Measurements from ENCODE around the gene PDCD7.
"Not testable (repeated sequence)": the region's sequence is repeated elsewhere in the genome, so short reads cannot be mapped to it uniquely, and the experiment has no call there.

The PDCD7 gene

DNA sequence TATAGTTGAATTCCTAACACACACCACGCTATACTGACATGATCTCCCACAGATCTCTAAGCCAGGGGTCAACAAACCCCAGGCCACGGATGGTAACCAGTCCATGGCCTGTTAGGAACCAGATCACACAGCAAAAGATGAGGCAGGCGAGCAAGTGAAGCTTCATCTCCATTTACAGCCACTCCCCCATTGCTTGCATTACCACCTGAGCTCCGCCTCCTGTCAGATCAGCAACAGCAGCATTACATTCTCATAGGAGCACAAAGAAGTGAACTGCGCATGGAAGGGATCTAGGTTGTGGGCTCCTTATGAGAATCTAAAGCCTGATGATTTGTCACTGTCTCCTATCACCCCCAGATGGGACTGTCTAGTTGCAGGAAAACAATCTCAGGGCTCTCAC is 2.7 kb downstream of the PDCD7 start:
- DNase-seq (ENCODE audit: low read depth in 2 of 2), result no peak

DNA sequence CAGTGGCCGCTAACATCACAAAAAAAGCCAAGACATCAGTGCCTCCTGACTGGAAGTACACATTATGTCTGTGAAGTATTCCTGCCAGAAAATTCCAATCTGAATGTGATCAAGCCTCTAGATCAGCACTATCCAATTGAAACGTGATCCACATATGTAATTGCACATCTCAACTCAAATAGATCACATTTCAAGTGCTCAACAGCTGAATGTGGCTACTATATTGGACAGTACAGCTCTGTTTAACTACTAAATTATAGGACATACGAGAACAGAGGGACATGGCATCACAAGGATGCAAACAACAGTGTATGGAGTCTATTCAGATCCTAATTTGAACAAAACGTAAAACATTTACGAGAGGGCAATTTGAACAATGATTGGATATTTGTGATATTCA is 18.1 kb downstream of the PDCD7 start:
- DNase-seq (ENCODE audit: low read depth in 2 of 2), result no peak

GRCh38 chr15:65115086-65115485 is 18.5 kb downstream of the PDCD7 start, which contains the start of gene UBAP1L:
UBAP1L (minus strand) TSS chr15:65115200; CDS start chr15:65106215, 8,985 bp downstream.
- DNase-seq (ENCODE audit: low read depth in 2 of 2), result no peak

GRCh38 chr15:65110676-65111292 is 22.8 kb downstream of the PDCD7 start:
- no peak for DNase-seq (ENCODE audit: low read depth in 2 of 2)

GRCh38 chr15:65106011-65106590 is 27.5 kb downstream of the PDCD7 start:
- DNase-seq (ENCODE audit: low read depth in 2 of 2), result no peak

- DNase-seq (ENCODE audit: low read depth in 2 of 2), result no peak
These were observed 28.6 kb downstream of the PDCD7 start for GRCh38 chr15:65105038-65105437.

DNA sequence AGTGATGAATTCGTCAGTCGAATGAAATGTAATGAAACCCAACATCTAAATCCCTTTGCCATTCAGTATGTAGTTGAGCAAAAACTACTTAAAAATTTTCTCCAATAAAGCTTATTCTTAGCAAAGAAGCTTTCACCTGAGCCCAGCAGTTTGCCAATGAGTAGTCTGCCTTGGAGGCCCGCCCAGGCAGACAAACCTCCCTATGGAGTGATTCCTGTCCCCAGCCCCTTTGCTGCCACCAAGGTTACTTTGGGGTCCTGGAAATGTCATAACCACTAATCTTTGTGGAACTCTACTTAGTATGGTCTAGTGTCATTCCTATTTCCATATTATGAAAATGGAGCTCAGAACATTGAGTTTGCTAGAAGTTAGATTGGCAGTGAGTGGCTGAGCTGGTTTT is 30.7 kb downstream of the PDCD7 start:
- no peak for DNase-seq (ENCODE audit: low read depth in 2 of 2)

DNA sequence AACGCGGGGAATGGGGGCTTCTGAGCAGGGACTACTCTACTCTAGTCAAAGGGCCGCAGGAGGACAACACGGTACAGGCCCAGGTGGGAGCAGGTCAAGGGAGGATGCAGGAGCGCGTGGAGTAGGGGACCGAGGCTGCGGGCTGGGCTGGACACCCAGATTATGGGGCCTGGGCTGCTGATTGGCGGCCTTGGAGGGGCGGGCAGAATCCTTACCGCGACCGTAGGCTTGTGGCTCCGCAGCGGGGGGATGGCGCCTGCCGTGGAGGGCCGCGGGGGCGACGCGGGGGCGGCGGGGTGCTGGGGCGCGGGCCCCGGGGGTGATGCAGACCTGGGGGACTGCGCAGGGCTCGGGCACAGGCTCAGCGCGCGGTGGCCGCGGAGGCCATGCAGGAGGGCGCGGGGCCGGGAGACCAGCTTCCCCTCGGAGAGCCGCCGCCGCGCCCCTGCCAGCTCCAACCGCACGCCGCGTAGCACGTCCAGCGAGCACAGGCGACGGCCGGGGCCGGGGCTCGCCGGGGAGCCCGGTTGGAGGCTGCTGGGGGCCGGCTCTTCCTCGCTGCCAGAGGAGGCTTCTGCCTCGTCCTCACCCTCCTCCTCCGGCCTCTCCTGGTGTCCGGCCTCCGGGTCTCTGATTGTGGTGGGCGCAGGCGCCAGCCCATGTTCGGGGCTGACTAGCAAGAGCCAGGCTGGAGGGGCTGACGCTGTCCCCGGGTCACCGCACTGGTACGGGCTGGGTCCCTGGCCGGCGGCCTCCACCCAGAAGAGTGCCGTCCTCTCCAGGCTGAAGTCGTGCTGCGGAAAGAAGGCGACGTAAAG is 31.5 kb downstream of the PDCD7 start:
- DNase-seq (ENCODE audit: low read depth in 2 of 2), result no peak

DNA sequence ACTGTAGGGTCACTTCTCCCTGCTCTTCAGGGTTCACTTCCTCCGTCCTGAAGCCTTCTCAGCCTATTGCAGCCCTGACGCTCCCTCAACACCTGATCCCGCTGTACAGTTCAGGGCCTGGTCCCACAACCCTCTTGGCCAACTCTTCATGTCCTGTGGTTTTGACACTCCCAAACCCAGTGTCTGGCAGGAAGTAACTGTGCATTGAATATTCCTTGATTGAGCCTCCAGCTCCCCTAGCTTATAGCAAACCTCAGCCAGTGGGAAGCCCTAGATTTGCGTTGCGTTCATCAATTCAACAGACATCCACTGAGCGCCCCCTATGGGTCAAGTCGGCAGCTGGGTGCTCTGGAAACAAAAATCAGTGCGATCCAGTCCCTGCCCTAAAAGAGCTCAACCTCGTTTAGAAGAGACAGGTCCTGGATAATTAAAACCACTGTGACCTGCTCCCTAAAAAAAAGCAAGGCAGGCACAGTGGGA is 32.2 kb downstream of the PDCD7 start:
- DNase-seq (ENCODE audit: low read depth in 2 of 2), result no peak

GRCh38 chr15:65100442-65100841 is 33.2 kb downstream of the PDCD7 start:
- DNase-seq (ENCODE audit: low read depth in 2 of 2), result no peak

GRCh38 chr15:65099801-65100200 is 33.8 kb downstream of the PDCD7 start:
- DNase-seq (ENCODE audit: low read depth in 2 of 2), result not testable (repeated sequence)

DNA sequence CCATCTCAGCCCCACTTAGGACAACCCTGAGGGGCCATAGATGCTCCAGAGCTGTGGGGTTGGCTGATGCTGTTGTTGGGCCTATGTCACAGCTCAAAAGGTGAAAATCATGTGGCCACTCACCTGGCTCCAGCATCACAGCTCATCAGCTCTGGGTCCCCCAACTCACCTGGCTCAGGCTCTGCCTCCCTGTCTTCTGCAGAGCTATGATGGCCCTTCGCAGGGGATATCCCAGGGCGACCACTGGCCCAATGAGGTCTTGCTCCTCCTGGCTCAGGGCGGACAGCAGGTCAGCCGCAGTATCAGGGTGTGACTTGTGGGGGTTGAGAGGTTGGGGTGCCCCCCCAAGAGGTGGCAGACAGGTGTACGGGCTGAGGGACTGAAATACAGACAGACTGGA is 34.3 kb downstream of the PDCD7 start:
- no peak for DNase-seq (ENCODE audit: low read depth in 2 of 2)

DNA sequence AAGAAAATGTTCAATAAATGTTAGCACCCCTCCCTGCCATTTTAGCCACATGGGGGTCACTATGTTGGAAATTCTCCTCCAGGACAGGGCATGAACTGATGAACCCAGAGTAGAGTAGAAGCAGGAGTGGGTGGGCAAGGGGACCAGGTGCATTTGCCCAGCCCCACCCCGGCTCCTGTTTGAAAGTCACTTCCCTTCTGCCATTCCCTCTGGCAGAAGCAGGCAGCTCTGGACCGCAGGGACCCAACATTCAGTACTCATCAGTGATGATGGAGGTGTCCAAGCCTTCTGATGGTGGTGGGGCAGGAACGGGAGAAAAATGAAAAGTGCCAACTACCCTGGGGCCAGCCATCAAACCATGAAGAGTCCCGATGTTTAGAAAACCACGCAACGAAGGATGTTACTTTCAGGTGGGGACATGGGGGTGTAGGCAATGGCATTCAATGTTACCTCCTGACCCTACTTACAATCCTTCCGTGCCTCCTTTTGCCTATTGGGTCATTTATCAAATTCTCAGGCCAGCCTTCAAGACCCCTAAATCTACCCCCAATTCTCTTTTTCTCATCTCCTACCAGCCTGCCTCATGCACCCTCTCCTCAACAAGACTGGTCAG is 35.9 kb downstream of the PDCD7 start:
- no peak for DNase-seq (ENCODE audit: low read depth in 2 of 2)

DNA sequence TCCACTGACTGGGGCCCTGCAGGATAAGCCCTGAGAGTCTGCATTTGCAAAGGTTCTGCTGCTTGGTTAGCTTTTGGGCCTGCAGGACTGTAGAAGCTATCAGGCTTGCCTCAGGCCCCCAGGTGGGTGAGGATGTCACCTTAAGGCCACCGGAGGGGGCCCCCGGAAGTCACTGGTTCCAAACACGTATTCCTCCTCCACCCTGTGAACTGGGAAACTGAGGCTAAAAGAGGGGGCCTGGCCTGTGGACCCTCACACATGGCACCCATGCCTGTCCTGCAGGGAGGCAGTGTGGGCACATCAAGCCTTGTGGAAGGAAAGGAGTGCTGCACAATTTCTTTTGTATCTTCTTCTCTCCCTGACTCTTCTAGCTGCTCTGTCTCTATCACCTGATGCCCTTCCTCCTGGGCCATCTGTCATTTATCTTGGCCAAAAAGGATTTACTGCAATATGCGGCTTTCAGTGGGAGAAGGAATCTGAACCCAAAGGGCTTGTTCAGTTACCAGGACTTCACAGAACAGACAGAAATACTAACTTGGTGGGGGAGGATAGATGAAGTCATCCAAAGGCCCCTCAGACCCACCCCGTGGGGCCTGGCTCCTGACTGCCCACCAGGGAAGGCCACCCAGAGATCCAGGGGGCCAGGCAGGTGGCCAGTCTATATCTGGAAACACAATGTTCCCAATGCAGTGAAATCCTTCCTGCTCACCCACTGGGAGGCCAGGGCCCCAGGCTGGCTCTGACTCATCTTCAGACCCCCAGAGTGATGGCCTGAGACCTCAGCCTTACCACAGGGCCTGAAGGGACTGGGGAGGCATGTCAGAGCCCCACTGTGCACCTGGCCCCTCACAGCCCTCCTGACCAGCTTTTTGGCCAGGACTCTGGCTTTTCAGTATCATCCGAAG is 36.9 kb downstream of the PDCD7 start:
- no peak for DNase-seq (ENCODE audit: low read depth in 2 of 2)

- DNase-seq (ENCODE audit: low read depth in 2 of 2), result no peak
These were observed 37.9 kb downstream of the PDCD7 start for GRCh38 chr15:65095747-65096104.

DNA sequence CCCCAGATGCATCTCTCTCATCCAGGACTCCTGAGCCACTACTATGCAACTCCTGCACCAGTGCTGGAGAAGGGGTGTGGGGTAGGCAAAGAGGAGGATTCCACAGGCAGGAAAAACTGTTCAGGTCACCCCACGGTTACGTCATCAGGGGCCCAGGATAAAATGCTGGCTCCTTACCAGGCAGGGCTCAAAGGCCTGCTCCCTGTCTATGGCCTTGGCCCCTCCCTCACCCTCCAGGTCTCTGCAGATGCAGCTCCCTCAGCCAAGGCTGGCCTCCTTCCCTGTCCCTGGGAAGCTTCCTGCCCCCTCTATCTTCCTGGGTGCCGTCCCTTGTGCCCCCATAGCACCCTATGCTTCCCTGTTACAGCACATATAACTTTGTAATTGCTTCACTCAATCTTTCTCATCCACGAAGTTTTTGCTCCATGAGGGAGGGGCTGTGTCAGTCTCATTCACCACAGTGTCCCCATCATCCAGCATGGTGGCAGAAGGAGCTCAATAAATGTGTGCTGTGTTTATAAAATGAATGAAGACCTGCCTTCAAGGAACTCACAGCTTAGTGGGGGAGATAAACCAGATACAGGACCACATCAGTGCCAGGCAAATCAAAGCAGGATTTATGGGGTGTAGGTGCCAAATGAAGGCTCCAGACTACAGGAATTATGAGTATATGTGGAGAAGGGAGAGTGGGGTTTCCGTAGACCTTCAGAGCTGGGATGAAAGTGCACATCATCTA is 38.4 kb downstream of the PDCD7 start:
- no peak for DNase-seq (ENCODE audit: low read depth in 2 of 2)

- no peak for DNase-seq (ENCODE audit: low read depth in 2 of 2)
These were observed 39.2 kb downstream of the PDCD7 start for GRCh38 chr15:65094294-65094995.

DNA sequence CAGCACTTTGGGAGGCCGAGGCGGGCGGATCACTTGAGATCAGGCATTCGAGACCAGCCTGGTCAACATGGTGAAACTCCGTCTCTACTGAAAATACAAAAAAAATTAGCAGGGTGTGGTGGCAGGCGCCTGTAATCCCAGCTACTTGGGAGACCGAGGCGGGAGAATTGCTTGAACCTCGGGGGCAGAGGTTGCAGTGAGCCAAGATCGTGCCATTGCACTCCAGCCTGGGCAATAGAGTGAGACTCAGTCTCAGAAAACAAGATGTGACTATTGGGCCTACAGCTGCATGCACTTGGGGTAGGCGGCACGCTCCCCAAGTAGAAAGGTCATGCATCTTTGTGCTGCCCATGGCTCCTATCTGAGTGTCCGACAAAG is 39.8 kb downstream of the PDCD7 start:
- not testable (repeated sequence) for DNase-seq (ENCODE audit: low read depth in 2 of 2)

- DNase-seq (ENCODE audit: low read depth in 2 of 2), result no peak
These were observed 40.5 kb downstream of the PDCD7 start for GRCh38 chr15:65092911-65093792.

Measured in activated CD8-positive, alpha-beta memory T cell treated with anti-CD3 and anti-CD28 coated beads for 4 hours (primary cell).